ENCODE measurements around the gene NHLRC1. TPM values are rescaled to one million over a fixed set of nuclear protein-coding genes. Genes with fewer than 3 reads are reported as not detected.

NHLRC1 gene
- total RNA-seq, 2 experiments from 2014 or later: 0.18 TPM; not detected in 1

DNA sequence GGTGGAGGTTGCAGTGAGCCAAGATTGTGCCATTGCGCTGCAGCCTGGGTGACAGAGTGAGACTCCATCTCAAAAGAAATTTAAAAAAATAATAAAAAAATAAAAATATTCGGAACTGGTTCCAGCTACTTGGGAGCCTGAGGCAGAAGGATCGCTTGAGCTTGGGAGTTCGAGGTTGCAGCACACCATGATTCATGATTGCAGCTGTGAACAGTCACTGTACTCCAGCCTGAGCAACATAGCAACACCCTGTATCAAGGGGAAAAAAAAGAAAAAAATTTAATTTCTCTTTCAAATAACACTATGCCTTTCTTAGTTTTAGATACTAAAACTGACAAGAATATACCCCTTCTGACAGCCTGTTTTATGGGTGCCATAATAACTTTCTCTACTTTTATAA lies 43.3 kb upstream of the NHLRC1 start:
- POLR2A ChIA-PET: interaction anchor here (1.9 kb wide), 1 partner anchor 10 kb away, joined by 6 read pairs; the partner anchor contains the start of genes KDM1B and TPMT
- H3K36me3 Mint-ChIP-seq (ENCODE audit: low read depth): peaks cover 33% of the 10 kb centered on the region
- ATAC-seq: no peak
- intact Hi-C loops (cut with micrococcal nuclease): no loop called here
- no peaks in the 10 kb centered on the region for H3K4me1 Mint-ChIP-seq (ENCODE audit: low read depth)
- no peak overlapping the region for H3K27ac Mint-ChIP-seq
- no peak for DNase-seq
- TF ChIP-seq, protein P1, sequence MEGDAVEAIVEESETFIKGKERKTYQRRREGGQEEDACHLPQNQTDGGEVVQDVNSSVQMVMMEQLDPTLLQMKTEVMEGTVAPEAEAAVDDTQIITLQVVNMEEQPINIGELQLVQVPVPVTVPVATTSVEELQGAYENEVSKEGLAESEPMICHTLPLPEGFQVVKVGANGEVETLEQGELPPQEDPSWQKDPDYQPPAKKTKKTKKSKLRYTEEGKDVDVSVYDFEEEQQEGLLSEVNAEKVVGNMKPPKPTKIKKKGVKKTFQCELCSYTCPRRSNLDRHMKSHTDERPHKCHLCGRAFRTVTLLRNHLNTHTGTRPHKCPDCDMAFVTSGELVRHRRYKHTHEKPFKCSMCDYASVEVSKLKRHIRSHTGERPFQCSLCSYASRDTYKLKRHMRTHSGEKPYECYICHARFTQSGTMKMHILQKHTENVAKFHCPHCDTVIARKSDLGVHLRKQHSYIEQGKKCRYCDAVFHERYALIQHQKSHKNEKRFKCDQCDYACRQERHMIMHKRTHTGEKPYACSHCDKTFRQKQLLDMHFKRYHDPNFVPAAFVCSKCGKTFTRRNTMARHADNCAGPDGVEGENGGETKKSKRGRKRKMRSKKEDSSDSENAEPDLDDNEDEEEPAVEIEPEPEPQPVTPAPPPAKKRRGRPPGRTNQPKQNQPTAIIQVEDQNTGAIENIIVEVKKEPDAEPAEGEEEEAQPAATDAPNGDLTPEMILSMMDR (IDR thresholded peaks at IDR 0.05): no peak
- H3K9me3 Mint-ChIP-seq: peaks cover 3% of the 10 kb centered on the region
- H3K4me3 Mint-ChIP-seq: no peak overlapping the region
- H3K27me3 Mint-ChIP-seq: no peaks in the 10 kb centered on the region
- CTCF ChIA-PET: no interaction called here

- Mint-ChIP-seq H3K9me3 (no peaks in the 10 kb centered on the region), H3K4me3 (no peak overlapping the region), H3K4me1 (ENCODE audit: low read depth) (peaks cover 2% of the 10 kb centered on the region), H3K27me3 (no peaks in the 10 kb centered on the region), H3K36me3 (ENCODE audit: low read depth) (peaks cover 24% of the 10 kb centered on the region), H3K27ac (no peak overlapping the region)
- intact Hi-C loops (cut with micrococcal nuclease): no loop called here
- TF ChIP-seq, protein P1 (IDR thresholded peaks at IDR 0.05): no peak
- ChIA-PET CTCF (no interaction called here), POLR2A (interaction anchor here (1.3 kb wide), 1 partner anchor 10 kb away, joined by 4 read pairs; no protein-coding TSS in a partner anchor)
- DNase-seq: no peak
- no peak for ATAC-seq
Observed at GRCh38 chr6:18162401-18162800, 39.9 kb upstream of the NHLRC1 start.

DNA sequence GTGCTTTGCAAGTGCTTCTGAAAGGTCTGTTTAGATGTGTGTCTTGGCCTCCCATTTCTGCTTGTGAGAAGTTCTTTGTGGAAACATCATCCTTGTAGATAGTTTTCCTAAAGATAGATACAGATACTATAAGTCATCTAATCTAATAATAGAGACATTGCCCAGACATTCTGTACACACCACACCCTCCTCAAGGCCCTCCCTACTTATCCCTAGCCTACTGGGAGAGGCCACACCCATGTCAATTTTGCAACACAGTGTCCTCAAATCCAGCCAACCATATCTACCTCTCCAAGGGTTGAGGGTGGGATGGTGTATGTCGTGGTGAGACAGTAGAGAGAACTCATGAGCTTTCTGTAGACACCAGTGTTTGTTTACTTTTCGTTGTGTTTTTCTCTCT lies 39.0 kb upstream of the NHLRC1 start:
- intact Hi-C loops (cut with micrococcal nuclease): no loop called here
- Mint-ChIP-seq H3K4me3 (no peak overlapping the region), H3K4me1 (ENCODE audit: low read depth) (peaks cover 2% of the 10 kb centered on the region), H3K27ac (peak overlapping the region; percentile 5), H3K27me3 (no peaks in the 10 kb centered on the region), H3K9me3 (no peaks in the 10 kb centered on the region), H3K36me3 (ENCODE audit: low read depth) (peaks cover 24% of the 10 kb centered on the region)
- TF ChIP-seq, protein P1 (IDR thresholded peaks at IDR 0.05): no peak
- DNase-seq (no peak), ATAC-seq (no peak)
- ChIA-PET CTCF (no interaction called here), POLR2A (no interaction called here)

DNA sequence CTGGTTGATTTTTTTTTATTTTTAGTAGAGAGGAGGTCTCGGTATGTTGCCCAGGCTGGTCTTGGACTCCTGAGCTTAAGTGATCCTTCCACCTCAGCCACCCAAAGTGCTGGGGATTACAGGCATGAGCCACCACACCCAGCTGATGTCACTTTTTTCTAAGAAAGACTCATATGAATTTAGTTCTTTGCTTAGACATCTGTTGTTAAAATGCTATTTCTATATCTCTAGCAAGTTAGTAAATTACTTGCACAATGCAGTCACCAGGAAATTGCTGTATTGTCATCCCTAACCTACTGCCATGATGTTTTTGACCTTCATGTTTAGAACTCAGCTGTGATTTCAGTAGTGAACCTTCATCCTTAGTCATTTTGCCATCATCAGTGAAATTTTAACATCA lies 38.4 kb upstream of the NHLRC1 start:
- Mint-ChIP-seq H3K27ac (no peak overlapping the region), H3K4me3 (no peak overlapping the region), H3K27me3 (no peaks in the 10 kb centered on the region), H3K36me3 (ENCODE audit: low read depth) (peaks cover 24% of the 10 kb centered on the region), H3K4me1 (ENCODE audit: low read depth) (peaks cover 6% of the 10 kb centered on the region), H3K9me3 (no peaks in the 10 kb centered on the region)
- peak; percentile 20 for ATAC-seq
- ChIA-PET POLR2A (interaction anchor here (1.0 kb wide), 1 partner anchor 454 kb away, joined by 3 read pairs; the partner anchor contains the start of gene NUP153), CTCF (no interaction called here)
- intact Hi-C loops (cut with micrococcal nuclease): no loop called here
- TF ChIP-seq, protein P1 (IDR thresholded peaks at IDR 0.05): no peak
- DNase-seq: no peak

- intact Hi-C loops (cut with micrococcal nuclease): loop anchor here (5.0 kb wide), 1 partner anchor 106 kb away; the partner anchor contains the start of gene DEK
- H3K9me3 Mint-ChIP-seq: no peaks in the 10 kb centered on the region
- CTCF ChIA-PET: interaction anchor here (1.4 to 1.7 kb wide), 3 partner anchors 22 to 86 kb away, joined by 3 read pairs; no protein-coding TSS in a partner anchor
- H3K36me3 Mint-ChIP-seq (ENCODE audit: low read depth): peaks cover 4% of the 10 kb centered on the region
- H3K4me1 Mint-ChIP-seq (ENCODE audit: low read depth): peaks cover 27% of the 10 kb centered on the region
- H3K27me3 Mint-ChIP-seq: no peaks in the 10 kb centered on the region
- POLR2A ChIA-PET: interaction anchor here (0.7 to 1.6 kb wide), 3 partner anchors 11 to 41 kb away, joined by 3 to 6 read pairs (median 5); no protein-coding TSS in a partner anchor
- no peak for ATAC-seq
- peak overlapping the region; percentile 67 for H3K27ac Mint-ChIP-seq
- peak; percentile 54 for DNase-seq
- TF ChIP-seq, protein P1 (IDR thresholded peaks at IDR 0.05): no peak
- H3K4me3 Mint-ChIP-seq: peak overlapping the region; percentile 96
Observed at GRCh38 chr6:18155864-18156421, 33.5 kb upstream of the NHLRC1 start.
